Calu3 (cell line): ENCODE measurements around the gene ATP5F1C. TPM values are rescaled to one million over a fixed set of nuclear protein-coding genes. Genes with fewer than 3 reads are reported as not detected.
"Not testable (repeated sequence)": the region's sequence is repeated elsewhere in the genome, so short reads cannot be mapped to it uniquely, and the experiment has no call there.

Source experiments
- BruUV-seq: library from RNA; stranded (reverse); fragments of 400-500 nt; replicated peaks from 2 replicates; lab custom pipeline; 2021; lab: Mats Ljungman, UMichigan
- CTCF ChIA-PET: fragments of 300-600 bp; sonication (Branson Sonifier 250); formaldehyde crosslinking; loops from one replicate; lab custom pipeline; 2022; ENCODE audit warnings: antibody characterized with exemption; lab: Charles Lee
- DNase-seq: peaks from one replicate; pipeline ENCODE4 v3.0.0; 2022
- H3K27ac Mint-ChIP-seq: one replicate; pipeline ENCODE4 v1.8.0; 2022; ENCODE audit warnings: mixed read lengths; ENCODE audit not compliant: unreplicated experiment
- H3K27me3 Mint-ChIP-seq: one replicate; pipeline ENCODE4 v1.8.0; 2022; ENCODE audit warnings: mixed read lengths; ENCODE audit not compliant: unreplicated experiment
- H3K36me3 Mint-ChIP-seq: one replicate; pipeline ENCODE4 v1.8.0; 2022; ENCODE audit warnings: mild to moderate bottlenecking, moderate library complexity, mixed read lengths; ENCODE audit not compliant: insufficient read depth, unreplicated experiment
- H3K4me1 Mint-ChIP-seq: one replicate; pipeline ENCODE4 v1.8.0; 2022; ENCODE audit warnings: mild to moderate bottlenecking, low read depth, mixed read lengths; ENCODE audit not compliant: unreplicated experiment
- H3K4me3 Mint-ChIP-seq: one replicate; pipeline ENCODE4 v1.8.0; 2022; ENCODE audit warnings: mild to moderate bottlenecking, low read depth, moderate library complexity, mixed read lengths; ENCODE audit not compliant: unreplicated experiment
- H3K9me3 Mint-ChIP-seq: one replicate; pipeline ENCODE4 v1.8.0; 2022; ENCODE audit warnings: low read depth, mixed read lengths; ENCODE audit not compliant: unreplicated experiment
- intact Hi-C: fragments of 100-400 bp; cut with micrococcal nuclease; formaldehyde crosslinking; loops from one replicate; pipeline ENCODE4 v1.10.0; 2022; ENCODE audit not compliant: unreplicated experiment
- total RNA-seq: library from RNA; stranded (reverse); gene quantifications from 2 replicates; pipeline ENCODE4 v1.2.3, GENCODE V29; 2022
- TF ChIP-seq, protein P1 (sequence below): fragments of 200-600 bp; IDR thresholded peaks from one replicate; pipeline ENCODE4 v1.8.0; 2022; ENCODE audit warnings: antibody characterized with exemption; ENCODE audit not compliant: unreplicated experiment

The ATP5F1C gene
- total RNA-seq, 1 experiment from 2014 or later: 373 TPM

- CTCF ChIA-PET: no interaction called here
- Mint-ChIP-seq H3K4me3 (no peak overlapping the region), H3K36me3 (peaks cover 17% of the 10 kb centered on the region), H3K27ac (peak overlapping the region; percentile 3), H3K27me3 (no peaks in the 10 kb centered on the region), H3K9me3 (no peaks in the 10 kb centered on the region), H3K4me1 (peaks cover 8% of the 10 kb centered on the region)
- intact Hi-C loops: no loop called here
- BruUV-seq: no TSS peak
- DNase-seq: no peak
- TF ChIP-seq, protein P1, sequence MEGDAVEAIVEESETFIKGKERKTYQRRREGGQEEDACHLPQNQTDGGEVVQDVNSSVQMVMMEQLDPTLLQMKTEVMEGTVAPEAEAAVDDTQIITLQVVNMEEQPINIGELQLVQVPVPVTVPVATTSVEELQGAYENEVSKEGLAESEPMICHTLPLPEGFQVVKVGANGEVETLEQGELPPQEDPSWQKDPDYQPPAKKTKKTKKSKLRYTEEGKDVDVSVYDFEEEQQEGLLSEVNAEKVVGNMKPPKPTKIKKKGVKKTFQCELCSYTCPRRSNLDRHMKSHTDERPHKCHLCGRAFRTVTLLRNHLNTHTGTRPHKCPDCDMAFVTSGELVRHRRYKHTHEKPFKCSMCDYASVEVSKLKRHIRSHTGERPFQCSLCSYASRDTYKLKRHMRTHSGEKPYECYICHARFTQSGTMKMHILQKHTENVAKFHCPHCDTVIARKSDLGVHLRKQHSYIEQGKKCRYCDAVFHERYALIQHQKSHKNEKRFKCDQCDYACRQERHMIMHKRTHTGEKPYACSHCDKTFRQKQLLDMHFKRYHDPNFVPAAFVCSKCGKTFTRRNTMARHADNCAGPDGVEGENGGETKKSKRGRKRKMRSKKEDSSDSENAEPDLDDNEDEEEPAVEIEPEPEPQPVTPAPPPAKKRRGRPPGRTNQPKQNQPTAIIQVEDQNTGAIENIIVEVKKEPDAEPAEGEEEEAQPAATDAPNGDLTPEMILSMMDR: no peak
Observed at GRCh38 chr10:7811000-7811399, 23.0 kb downstream of the ATP5F1C start.

- H3K27me3 Mint-ChIP-seq, intact Hi-C loops, H3K27ac Mint-ChIP-seq, H3K9me3 Mint-ChIP-seq, H3K4me1 Mint-ChIP-seq, CTCF ChIA-PET, H3K4me3 Mint-ChIP-seq, DNase-seq, BruUV-seq: not testable (repeated sequence)
- H3K36me3 Mint-ChIP-seq: peaks cover 17% of the 10 kb centered on the region
Observed at GRCh38 chr10:7811743-7812142, 23.8 kb downstream of the ATP5F1C start.

DNA sequence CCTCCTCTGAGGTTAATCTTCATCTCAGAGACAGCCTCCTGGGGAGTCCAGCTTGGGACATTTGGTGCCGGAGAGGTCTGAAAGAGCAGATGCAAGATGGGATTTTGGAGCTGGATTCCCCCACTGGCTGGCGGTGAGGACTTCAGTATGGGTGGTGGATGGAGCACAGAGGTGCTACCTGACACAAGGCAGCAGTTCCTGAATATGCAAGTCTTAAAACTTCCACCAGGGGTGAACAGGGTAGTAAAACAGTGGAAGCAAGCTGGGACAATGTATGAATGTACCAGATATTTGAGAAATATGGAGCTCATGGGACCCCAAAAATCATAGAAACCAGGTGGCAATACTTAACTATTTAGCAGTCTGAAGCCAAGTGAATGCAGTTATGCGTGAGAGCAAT is 25.5 kb downstream of the ATP5F1C start:
- DNase-seq: no peak
- Mint-ChIP-seq H3K4me1 (peaks cover 19% of the 10 kb centered on the region), H3K36me3 (peaks cover 26% of the 10 kb centered on the region), H3K9me3 (no peaks in the 10 kb centered on the region), H3K27ac (no peak overlapping the region), H3K4me3 (no peak overlapping the region), H3K27me3 (no peaks in the 10 kb centered on the region)
- TF ChIP-seq, protein P1: no peak
- intact Hi-C loops: no loop called here
- no TSS peak for BruUV-seq
- CTCF ChIA-PET: no interaction called here

DNA sequence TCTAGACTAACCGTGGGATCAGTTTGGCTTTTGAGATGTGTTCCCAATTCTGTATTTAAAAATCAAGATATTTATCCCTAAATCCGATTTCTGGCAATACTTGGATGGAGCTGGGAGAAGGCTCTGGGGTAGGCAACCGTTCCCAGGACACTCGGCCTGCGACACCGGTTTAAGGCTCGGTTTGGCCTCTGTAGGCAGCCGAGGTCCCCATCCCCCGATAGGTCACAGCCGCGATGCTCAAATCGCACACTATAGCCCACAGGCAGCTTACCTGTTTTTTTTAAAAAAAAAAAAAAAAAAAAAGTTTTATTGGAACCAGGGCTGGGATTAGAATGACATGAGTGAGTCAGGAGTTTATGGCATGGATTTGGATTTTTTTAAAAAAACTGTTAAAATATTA is 29.6 kb downstream of the ATP5F1C start:
- peak overlapping the region; percentile 58 for H3K27ac Mint-ChIP-seq
- H3K9me3 Mint-ChIP-seq: no peaks in the 10 kb centered on the region

GRCh38 chr10:7817984-7818294 is 30.0 kb downstream of the ATP5F1C start:
- Mint-ChIP-seq H3K9me3 (no peaks in the 10 kb centered on the region), H3K4me3 (peak overlapping the region; percentile 85), H3K27me3 (no peaks in the 10 kb centered on the region), H3K36me3 (peaks cover 24% of the 10 kb centered on the region), H3K27ac (peak overlapping the region; percentile 58), H3K4me1 (peaks cover 23% of the 10 kb centered on the region)
- TSS peak; percentile 88 for BruUV-seq
- intact Hi-C loops: loop anchor here (1.0 to 2.0 kb wide), 2 partner anchors 21 to 131 kb away; no protein-coding TSS in a partner anchor
- TF ChIP-seq, protein P1: no peak
- DNase-seq: no peak
- CTCF ChIA-PET: interaction anchor here (0.9 to 2.1 kb wide), 7 partner anchors 8 to 1485 kb away, joined by 3 to 12 read pairs (median 3); partner anchors contain the start of genes ATP5F1C and KIN

More for the DNA sequence above, 29.6 kb downstream of the ATP5F1C start:
- CTCF ChIA-PET: interaction anchor here (0.9 to 2.1 kb wide), 7 partner anchors 8 to 1485 kb away, joined by 3 to 12 read pairs (median 3); partner anchors contain the start of genes ATP5F1C and KIN
- H3K4me3 Mint-ChIP-seq: peak overlapping the region; percentile 85
- TF ChIP-seq, protein P1: no peak
- no peaks in the 10 kb centered on the region for H3K27me3 Mint-ChIP-seq
- BruUV-seq: no TSS peak
- intact Hi-C loops: no loop called here
- H3K4me1 Mint-ChIP-seq: peaks cover 23% of the 10 kb centered on the region
- H3K36me3 Mint-ChIP-seq: peaks cover 24% of the 10 kb centered on the region
- no peak for DNase-seq
